Measurements from ENCODE around the gene FBXO15.

Gene FBXO15

DNA sequence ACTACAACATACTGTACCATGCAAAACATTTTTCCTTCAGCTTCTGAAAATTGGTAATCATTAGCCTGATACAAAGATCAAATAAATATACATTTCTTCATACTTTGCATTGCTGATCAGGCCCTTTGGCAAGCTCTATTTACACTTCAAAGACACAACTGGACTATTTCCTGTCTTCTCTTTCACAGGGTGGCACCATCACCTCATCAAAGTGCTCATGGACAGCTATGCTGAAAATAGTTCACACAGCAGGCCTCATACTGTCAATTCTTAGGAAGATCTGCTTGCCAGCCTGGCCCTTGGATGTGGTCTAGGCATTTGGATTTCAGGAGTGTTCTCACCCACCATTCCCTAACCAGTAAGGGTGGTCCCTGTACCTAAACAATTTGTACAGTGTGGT lies 33.9 kb downstream of the FBXO15 start:
- Histone ChIP-seq H3K9me3 (ENCODE audit: control insufficient read depth, insufficient read depth, low read depth, low read length) (no peaks in the 10 kb centered on the region), H3K4me3 (ENCODE audit: low read depth, low read length) (no peak overlapping the region), H3K4me1 (ENCODE audit: control insufficient read depth, insufficient read depth, low read length) (no peaks in the 10 kb centered on the region), H3K36me3 (ENCODE audit: control insufficient read depth in 2 of 2, insufficient read depth in 1 of 2, low read length in 2 of 2) (no peaks in the 10 kb centered on the region), H3K27ac (ENCODE audit: extremely low read depth, low read depth, low read length) (no peak overlapping the region)
- ChIA-PET POLR2A (no interaction called here), CTCF (interaction anchor here (0.6 to 0.9 kb wide), 4 partner anchors 18 to 1351 kb away, joined by 3 to 5 read pairs (median 3); no protein-coding TSS in a partner anchor)
- TF ChIP-seq, protein P1, sequence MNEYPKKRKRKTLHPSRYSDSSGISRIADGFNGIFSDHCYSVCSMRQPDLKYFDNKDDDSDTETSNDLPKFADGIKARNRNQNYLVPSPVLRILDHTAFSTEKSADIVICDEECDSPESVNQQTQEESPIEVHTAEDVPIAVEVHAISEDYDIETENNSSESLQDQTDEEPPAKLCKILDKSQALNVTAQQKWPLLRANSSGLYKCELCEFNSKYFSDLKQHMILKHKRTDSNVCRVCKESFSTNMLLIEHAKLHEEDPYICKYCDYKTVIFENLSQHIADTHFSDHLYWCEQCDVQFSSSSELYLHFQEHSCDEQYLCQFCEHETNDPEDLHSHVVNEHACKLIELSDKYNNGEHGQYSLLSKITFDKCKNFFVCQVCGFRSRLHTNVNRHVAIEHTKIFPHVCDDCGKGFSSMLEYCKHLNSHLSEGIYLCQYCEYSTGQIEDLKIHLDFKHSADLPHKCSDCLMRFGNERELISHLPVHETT (tag by site-specific recombination; IDR thresholded peaks at IDR 0.05), result no peak
- TF ChIP-seq, protein P2, sequence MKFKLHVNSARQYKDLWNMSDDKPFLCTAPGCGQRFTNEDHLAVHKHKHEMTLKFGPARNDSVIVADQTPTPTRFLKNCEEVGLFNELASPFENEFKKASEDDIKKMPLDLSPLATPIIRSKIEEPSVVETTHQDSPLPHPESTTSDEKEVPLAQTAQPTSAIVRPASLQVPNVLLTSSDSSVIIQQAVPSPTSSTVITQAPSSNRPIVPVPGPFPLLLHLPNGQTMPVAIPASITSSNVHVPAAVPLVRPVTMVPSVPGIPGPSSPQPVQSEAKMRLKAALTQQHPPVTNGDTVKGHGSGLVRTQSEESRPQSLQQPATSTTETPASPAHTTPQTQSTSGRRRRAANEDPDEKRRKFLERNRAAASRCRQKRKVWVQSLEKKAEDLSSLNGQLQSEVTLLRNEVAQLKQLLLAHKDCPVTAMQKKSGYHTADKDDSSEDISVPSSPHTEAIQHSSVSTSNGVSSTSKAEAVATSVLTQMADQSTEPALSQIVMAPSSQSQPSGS (tag by site-specific recombination; IDR thresholded peaks at IDR 0.05; ENCODE audit: low read depth), result no peak
- TF ChIP-seq, protein P3, sequence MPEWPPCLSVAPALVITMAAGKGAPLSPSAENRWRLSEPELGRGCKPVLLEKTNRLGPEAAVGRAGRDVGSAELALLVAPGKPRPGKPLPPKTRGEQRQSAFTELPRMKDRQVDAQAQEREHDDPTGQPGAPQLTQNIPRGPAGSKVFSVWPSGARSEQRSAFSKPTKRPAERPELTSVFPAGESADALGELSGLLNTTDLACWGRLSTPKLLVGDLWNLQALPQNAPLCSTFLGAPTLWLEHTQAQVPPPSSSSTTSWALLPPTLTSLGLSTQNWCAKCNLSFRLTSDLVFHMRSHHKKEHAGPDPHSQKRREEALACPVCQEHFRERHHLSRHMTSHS (tag by site-specific recombination; IDR thresholded peaks at IDR 0.05), result no peak
- TF ChIP-seq ZSCAN30 (tag by site-specific recombination; IDR thresholded peaks at IDR 0.05), result no peak
- TF ChIP-seq, protein P4, sequence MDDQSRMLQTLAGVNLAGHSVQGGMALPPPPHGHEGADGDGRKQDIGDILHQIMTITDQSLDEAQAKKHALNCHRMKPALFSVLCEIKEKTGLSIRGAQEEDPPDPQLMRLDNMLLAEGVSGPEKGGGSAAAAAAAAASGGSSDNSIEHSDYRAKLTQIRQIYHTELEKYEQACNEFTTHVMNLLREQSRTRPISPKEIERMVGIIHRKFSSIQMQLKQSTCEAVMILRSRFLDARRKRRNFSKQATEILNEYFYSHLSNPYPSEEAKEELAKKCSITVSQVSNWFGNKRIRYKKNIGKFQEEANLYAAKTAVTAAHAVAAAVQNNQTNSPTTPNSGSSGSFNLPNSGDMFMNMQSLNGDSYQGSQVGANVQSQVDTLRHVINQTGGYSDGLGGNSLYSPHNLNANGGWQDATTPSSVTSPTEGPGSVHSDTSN (CRISPR knock-in tag; IDR thresholded peaks at IDR 0.05), result no peak
- TF ChIP-seq ZNF530 (tag by site-specific recombination; IDR thresholded peaks at IDR 0.05; ENCODE audit: low read depth), result no peak
- no peak for TF ChIP-seq PRDM1 (tag by site-specific recombination; IDR thresholded peaks at IDR 0.05)
- no peak for TF ChIP-seq ZNF670 (tag by site-specific recombination; IDR thresholded peaks at IDR 0.05; ENCODE audit: low read depth)
- TF ChIP-seq HOXC10 (CRISPR knock-in tag; IDR thresholded peaks at IDR 0.05), result no peak
- no peak for TF ChIP-seq KLF7 (tag by site-specific recombination; IDR thresholded peaks at IDR 0.05; ENCODE audit: borderline replicate concordance)
- TF ChIP-seq ZNF600 (tag by site-specific recombination; IDR thresholded peaks at IDR 0.05), result no peak
- no peak for TF ChIP-seq ZEB2 (tag by site-specific recombination; IDR thresholded peaks at IDR 0.05)
- TF ChIP-seq, protein P5, sequence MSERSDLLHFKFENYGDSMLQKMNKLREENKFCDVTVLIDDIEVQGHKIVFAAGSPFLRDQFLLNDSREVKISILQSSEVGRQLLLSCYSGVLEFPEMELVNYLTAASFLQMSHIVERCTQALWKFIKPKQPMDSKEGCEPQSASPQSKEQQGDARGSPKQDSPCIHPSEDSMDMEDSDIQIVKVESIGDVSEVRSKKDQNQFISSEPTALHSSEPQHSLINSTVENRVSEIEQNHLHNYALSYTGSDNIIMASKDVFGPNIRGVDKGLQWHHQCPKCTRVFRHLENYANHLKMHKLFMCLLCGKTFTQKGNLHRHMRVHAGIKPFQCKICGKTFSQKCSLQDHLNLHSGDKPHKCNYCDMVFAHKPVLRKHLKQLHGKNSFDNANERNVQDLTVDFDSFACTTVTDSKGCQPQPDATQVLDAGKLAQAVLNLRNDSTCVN (tag by site-specific recombination; optimal IDR thresholded peaks at IDR 0.05), result no peak
- TF ChIP-seq ZNF112 (tag by site-specific recombination; IDR thresholded peaks at IDR 0.05), result no peak
- no peak for TF ChIP-seq SALL2 (tag by site-specific recombination; IDR thresholded peaks at IDR 0.05; ENCODE audit: borderline replicate concordance)
- TF ChIP-seq, protein P6, sequence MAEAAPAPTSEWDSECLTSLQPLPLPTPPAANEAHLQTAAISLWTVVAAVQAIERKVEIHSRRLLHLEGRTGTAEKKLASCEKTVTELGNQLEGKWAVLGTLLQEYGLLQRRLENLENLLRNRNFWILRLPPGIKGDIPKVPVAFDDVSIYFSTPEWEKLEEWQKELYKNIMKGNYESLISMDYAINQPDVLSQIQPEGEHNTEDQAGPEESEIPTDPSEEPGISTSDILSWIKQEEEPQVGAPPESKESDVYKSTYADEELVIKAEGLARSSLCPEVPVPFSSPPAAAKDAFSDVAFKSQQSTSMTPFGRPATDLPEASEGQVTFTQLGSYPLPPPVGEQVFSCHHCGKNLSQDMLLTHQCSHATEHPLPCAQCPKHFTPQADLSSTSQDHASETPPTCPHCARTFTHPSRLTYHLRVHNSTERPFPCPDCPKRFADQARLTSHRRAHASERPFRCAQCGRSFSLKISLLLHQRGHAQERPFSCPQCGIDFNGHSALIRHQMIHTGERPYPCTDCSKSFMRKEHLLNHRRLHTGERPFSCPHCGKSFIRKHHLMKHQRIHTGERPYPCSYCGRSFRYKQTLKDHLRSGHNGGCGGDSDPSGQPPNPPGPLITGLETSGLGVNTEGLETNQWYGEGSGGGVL (tag by site-specific recombination; IDR thresholded peaks at IDR 0.05), result no peak
- TF ChIP-seq KLF16 (tag by site-specific recombination; IDR thresholded peaks at IDR 0.05), result no peak
- TF ChIP-seq, protein P7, sequence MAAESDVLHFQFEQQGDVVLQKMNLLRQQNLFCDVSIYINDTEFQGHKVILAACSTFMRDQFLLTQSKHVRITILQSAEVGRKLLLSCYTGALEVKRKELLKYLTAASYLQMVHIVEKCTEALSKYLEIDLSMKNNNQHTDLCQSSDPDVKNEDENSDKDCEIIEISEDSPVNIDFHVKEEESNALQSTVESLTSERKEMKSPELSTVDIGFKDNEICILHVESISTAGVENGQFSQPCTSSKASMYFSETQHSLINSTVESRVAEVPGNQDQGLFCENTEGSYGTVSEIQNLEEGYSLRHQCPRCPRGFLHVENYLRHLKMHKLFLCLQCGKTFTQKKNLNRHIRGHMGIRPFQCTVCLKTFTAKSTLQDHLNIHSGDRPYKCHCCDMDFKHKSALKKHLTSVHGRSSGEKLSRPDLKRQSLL (tag by site-specific recombination; IDR thresholded peaks at IDR 0.05), result no peak
- TF ChIP-seq, protein P8, sequence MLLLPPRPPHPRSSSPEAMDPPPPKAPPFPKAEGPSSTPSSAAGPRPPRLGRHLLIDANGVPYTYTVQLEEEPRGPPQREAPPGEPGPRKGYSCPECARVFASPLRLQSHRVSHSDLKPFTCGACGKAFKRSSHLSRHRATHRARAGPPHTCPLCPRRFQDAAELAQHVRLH (tag by site-specific recombination; IDR thresholded peaks at IDR 0.05), result no peak
- TF ChIP-seq, protein P9, sequence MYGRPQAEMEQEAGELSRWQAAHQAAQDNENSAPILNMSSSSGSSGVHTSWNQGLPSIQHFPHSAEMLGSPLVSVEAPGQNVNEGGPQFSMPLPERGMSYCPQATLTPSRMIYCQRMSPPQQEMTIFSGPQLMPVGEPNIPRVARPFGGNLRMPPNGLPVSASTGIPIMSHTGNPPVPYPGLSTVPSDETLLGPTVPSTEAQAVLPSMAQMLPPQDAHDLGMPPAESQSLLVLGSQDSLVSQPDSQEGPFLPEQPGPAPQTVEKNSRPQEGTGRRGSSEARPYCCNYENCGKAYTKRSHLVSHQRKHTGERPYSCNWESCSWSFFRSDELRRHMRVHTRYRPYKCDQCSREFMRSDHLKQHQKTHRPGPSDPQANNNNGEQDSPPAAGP (tag by site-specific recombination; IDR thresholded peaks at IDR 0.05), result no peak

All from HEK293 (cell line).